Esophagus muscularis mucosa (tissue), 4 donors: ENCODE results near the gene PTRH1.

Experiments used
- EP300 ChIP-seq: sonication (generic); formaldehyde crosslinking; IDR thresholded peaks from one replicate; pipeline ENCODE4 v1.6.1; 2017; ENCODE audit warnings: antibody characterized with exemption
- POLR2A ChIP-seq: fragments of 450-650 bp; IDR thresholded peaks from one replicate; pipeline ENCODE4 v1.6.1; 2017; ENCODE audit warnings: antibody characterized with exemption, moderate library complexity, mild to moderate bottlenecking, low read depth
- POLR2AphosphoS5 ChIP-seq, 2 donors: sonication (generic); formaldehyde crosslinking; IDR thresholded peaks; one replicate each; pipeline ENCODE4 v1.6.1; 2017; ENCODE audit warnings: antibody characterized with exemption in 2 of 2
- TF ChIP-seq, protein P1 (sequence below), 3 experiments: fragments of 200-600 bp in 2 of 3; fragments of 450-650 bp in 1 of 3; sonication (generic) in 2 of 3; IDR thresholded peaks; one replicate each; pipeline ENCODE4 v1.5.1; 2017 to 2019; ENCODE audit warnings: antibody characterized with exemption in 3 of 3, mild to moderate bottlenecking in 2 of 3, moderate library complexity in 1 of 3

DNA sequence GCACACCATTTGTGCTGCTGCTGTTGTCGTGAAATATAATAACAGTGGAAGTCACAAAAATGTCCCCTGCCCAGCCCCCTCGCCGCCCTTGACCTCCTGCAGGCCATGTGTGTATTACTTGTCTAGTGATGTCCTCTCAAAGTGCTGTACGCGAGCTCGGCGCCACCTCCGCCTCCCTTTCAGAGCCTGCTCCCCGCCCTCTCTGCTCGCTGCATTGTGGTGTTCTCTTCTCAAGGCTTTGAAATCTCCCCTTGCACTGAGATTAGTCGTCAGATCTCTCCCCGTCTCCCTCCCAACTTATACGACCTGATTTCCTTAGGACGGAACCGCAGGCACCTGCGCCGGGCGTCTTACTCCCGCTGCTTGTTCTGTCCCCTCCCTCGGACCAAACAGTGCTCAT is 23.4 kb downstream of the PTRH1 start:
- TF ChIP-seq, protein P1, sequence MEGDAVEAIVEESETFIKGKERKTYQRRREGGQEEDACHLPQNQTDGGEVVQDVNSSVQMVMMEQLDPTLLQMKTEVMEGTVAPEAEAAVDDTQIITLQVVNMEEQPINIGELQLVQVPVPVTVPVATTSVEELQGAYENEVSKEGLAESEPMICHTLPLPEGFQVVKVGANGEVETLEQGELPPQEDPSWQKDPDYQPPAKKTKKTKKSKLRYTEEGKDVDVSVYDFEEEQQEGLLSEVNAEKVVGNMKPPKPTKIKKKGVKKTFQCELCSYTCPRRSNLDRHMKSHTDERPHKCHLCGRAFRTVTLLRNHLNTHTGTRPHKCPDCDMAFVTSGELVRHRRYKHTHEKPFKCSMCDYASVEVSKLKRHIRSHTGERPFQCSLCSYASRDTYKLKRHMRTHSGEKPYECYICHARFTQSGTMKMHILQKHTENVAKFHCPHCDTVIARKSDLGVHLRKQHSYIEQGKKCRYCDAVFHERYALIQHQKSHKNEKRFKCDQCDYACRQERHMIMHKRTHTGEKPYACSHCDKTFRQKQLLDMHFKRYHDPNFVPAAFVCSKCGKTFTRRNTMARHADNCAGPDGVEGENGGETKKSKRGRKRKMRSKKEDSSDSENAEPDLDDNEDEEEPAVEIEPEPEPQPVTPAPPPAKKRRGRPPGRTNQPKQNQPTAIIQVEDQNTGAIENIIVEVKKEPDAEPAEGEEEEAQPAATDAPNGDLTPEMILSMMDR (IDR thresholded peaks at IDR 0.05): no peak
- TF ChIP-seq EP300 (no peak), POLR2A (no peak), POLR2AphosphoS5 (IDR thresholded peaks at IDR 0.05) (no peak)
